H9 (cell line): ENCODE results near the gene ADPRH. TPM values are rescaled to one million over a fixed set of nuclear protein-coding genes. Genes with fewer than 3 reads are reported as not detected.

ENCODE experiments used
- DNase-seq: peaks from one replicate; pipeline ENCODE4 v3.0.0-alpha.2; 2017
- H2AFZ ChIP-seq: one replicate; pipeline ENCODE4 v1.6.1; 2013; ENCODE audit warnings: mild to moderate bottlenecking, low read length, control low read depth, moderate library complexity
- H2AK5ac ChIP-seq: 2 replicates; pipeline ENCODE4 v1.6.1; 2013; ENCODE audit warnings: low read length, control low read depth, mixed read lengths; ENCODE audit not compliant: insufficient read length
- H2BK120ac ChIP-seq: one replicate; pipeline ENCODE4 v1.6.1; 2013; ENCODE audit warnings: low read depth, mild to moderate bottlenecking, low read length, control low read depth, inconsistent platforms; ENCODE audit not compliant: poor library complexity, severe bottlenecking
- H2BK12ac ChIP-seq: 2 replicates; pipeline ENCODE4 v1.6.1; 2013; ENCODE audit warnings: low read length, control low read depth, mixed read lengths, low read depth; ENCODE audit not compliant: insufficient read length
- H2BK15ac ChIP-seq: 2 replicates; pipeline ENCODE4 v1.6.1; 2013; ENCODE audit warnings: low read depth, low read length, control low read depth
- H2BK20ac ChIP-seq: one replicate; pipeline ENCODE4 v1.6.1; 2013; ENCODE audit warnings: low read depth, mild to moderate bottlenecking, low read length, control low read depth, inconsistent platforms; ENCODE audit not compliant: poor library complexity, severe bottlenecking
- H2BK5ac ChIP-seq: 2 replicates; pipeline ENCODE4 v1.6.1; 2013; ENCODE audit warnings: low read length, control low read depth, mixed read lengths; ENCODE audit not compliant: insufficient read length
- H3K14ac ChIP-seq: 2 replicates; pipeline ENCODE4 v1.6.1; 2013; ENCODE audit warnings: low read length, control low read depth; ENCODE audit not compliant: insufficient read depth
- H3K18ac ChIP-seq: 2 replicates; pipeline ENCODE4 v1.6.1; 2013; ENCODE audit warnings: low read depth, mild to moderate bottlenecking, mixed read lengths, low read length, control low read depth; ENCODE audit not compliant: insufficient read length
- H3K23ac ChIP-seq: 2 replicates; pipeline ENCODE4 v1.6.1; 2013; ENCODE audit warnings: low read length, control low read depth, mixed read lengths, low read depth; ENCODE audit not compliant: insufficient read length
- H3K23me2 ChIP-seq: 2 replicates; pipeline ENCODE4 v1.6.1; 2013; ENCODE audit warnings: low read depth, mild to moderate bottlenecking, mixed read lengths, low read length, control low read depth; ENCODE audit not compliant: insufficient read length, poor library complexity, severe bottlenecking
- H3K27ac ChIP-seq: 2 replicates; pipeline ENCODE4 v1.5.1; 2013; ENCODE audit warnings: low read length, control low read depth, mixed read lengths, low read depth; ENCODE audit not compliant: insufficient read length
- H3K27me3 ChIP-seq: 2 replicates; pipeline ENCODE4 v1.6.1; 2013; ENCODE audit warnings: low read length, control low read depth, inconsistent platforms; ENCODE audit not compliant: insufficient read depth
- H3K4ac ChIP-seq: 2 replicates; pipeline ENCODE4 v1.6.1; 2013; ENCODE audit warnings: low read depth, mild to moderate bottlenecking, control low read depth, inconsistent platforms, low read length, moderate library complexity
- H3K4me1 ChIP-seq: 2 replicates; pipeline ENCODE4 v1.6.1; 2013; ENCODE audit warnings: low read length, control low read depth, inconsistent platforms; ENCODE audit not compliant: insufficient read depth
- H3K4me2 ChIP-seq: 2 replicates; pipeline ENCODE4 v1.6.1; 2013; ENCODE audit warnings: low read length, control low read depth, mixed read lengths; ENCODE audit not compliant: insufficient read length, insufficient read depth
- H3K56ac ChIP-seq: 2 replicates; pipeline ENCODE4 v1.6.1; 2013; ENCODE audit warnings: low read depth, mild to moderate bottlenecking, mixed read lengths, low read length, control low read depth; ENCODE audit not compliant: insufficient read length
- H3K79me1 ChIP-seq: 2 replicates; pipeline ENCODE4 v1.6.1; 2013; ENCODE audit warnings: low read depth, mild to moderate bottlenecking, moderate library complexity, low read length, control low read depth, inconsistent platforms; ENCODE audit not compliant: insufficient read depth, poor library complexity, severe bottlenecking
- H3K79me2 ChIP-seq: 2 replicates; pipeline ENCODE4 v1.6.1; 2013; ENCODE audit warnings: low read length, control low read depth, inconsistent platforms; ENCODE audit not compliant: insufficient read depth
- H3K9ac ChIP-seq: 2 replicates; pipeline ENCODE4 v1.6.1; 2013; ENCODE audit warnings: low read length, control low read depth, mixed read lengths; ENCODE audit not compliant: insufficient read length; ENCODE audit errors: extremely low read depth
- H3K9me3 ChIP-seq: one replicate; pipeline ENCODE4 v1.6.1; 2013; ENCODE audit warnings: low read depth, low read length, inconsistent platforms; ENCODE audit not compliant: control insufficient read depth
- H3T11ph ChIP-seq: one replicate; pipeline ENCODE4 v1.6.1; 2013; ENCODE audit warnings: mild to moderate bottlenecking, low read length, control low read depth, inconsistent platforms
- H4K20me1 ChIP-seq: one replicate; pipeline ENCODE4 v1.6.1; 2013; ENCODE audit not compliant: control insufficient read depth, insufficient read length, insufficient read depth
- H4K5ac ChIP-seq: 2 replicates; pipeline ENCODE4 v1.6.1; 2013; ENCODE audit warnings: low read depth, mild to moderate bottlenecking, mixed read lengths, low read length, control low read depth; ENCODE audit not compliant: insufficient read length
- H4K8ac ChIP-seq: replicated peaks from 2 replicates; pipeline ENCODE4 v1.6.1; 2013; ENCODE audit warnings: low read length, control low read depth, mixed read lengths, low read depth; ENCODE audit not compliant: insufficient read length
- H4K91ac ChIP-seq: 2 replicates; pipeline ENCODE4 v1.6.1; 2013; ENCODE audit warnings: low read depth, mild to moderate bottlenecking, moderate library complexity, mixed read lengths, low read length, control low read depth; ENCODE audit not compliant: insufficient read length
- H3K27ac Mint-ChIP-seq, 3 experiments: 2 replicates in 2 of 3; 3 replicates in 1 of 3; pipeline ENCODE4 v1.8.0; 2020 to 2021; ENCODE audit warnings: mixed read lengths in 3 of 3, mild to moderate bottlenecking in 1 of 3, moderate library complexity in 1 of 3
- H3K27me3 Mint-ChIP-seq: 2 replicates; pipeline ENCODE4 v1.8.0; 2021; ENCODE audit warnings: low read depth, mild to moderate bottlenecking, moderate library complexity, mixed read lengths
- H3K36me3 Mint-ChIP-seq, 3 experiments: 2 replicates in 2 of 3; 3 replicates in 1 of 3; pipeline ENCODE4 v1.8.0; 2020 to 2021; ENCODE audit warnings: low read depth in 3 of 3, mixed read lengths in 3 of 3; ENCODE audit not compliant: insufficient read depth in 1 of 3
- H3K4me1 Mint-ChIP-seq, 2 experiments: 2 replicates each; pipeline ENCODE4 v1.8.0; 2020; ENCODE audit warnings: mixed read lengths in 2 of 2
- H3K4me3 Mint-ChIP-seq, 2 experiments: 2 replicates in 1 of 2; 3 replicates in 1 of 2; pipeline ENCODE4 v1.8.0; 2020 to 2021; ENCODE audit warnings: mild to moderate bottlenecking in 2 of 2, mixed read lengths in 2 of 2, moderate library complexity in 1 of 2
- H3K9me3 Mint-ChIP-seq, 2 experiments: 2 replicates in 1 of 2; 3 replicates in 1 of 2; pipeline ENCODE4 v1.8.0; 2020; ENCODE audit warnings: mild to moderate bottlenecking in 2 of 2, mixed read lengths in 2 of 2, moderate library complexity in 1 of 2
- CTCF ChIP-seq: fragments of 200-600 bp; sonication (generic); conservative IDR thresholded peaks from 3 replicates; pipeline ENCODE4 v1.8.0; 2021; ENCODE audit warnings: antibody characterized with exemption, mild to moderate bottlenecking
- WGBS: extraction: QIAGEN DNeasy Blood & Tissue Kit; methylation state at CpG from one replicate; pipeline ENCODE4 v1.1.7; 2013; ENCODE audit warnings: missing lambda C conversion rate, low lambda C conversion rate, mixed read lengths; ENCODE audit not compliant: insufficient read length; ENCODE audit errors: extremely low coverage; 5-methylcytosine and 5-hydroxymethylcytosine counted together
- total RNA-seq: library from RNA; stranded (reverse); gene quantifications from 2 replicates; pipeline ENCODE4 v1.2.1, GENCODE V29; 2021

Gene ADPRH
- total RNA-seq, 1 experiment from 2014 or later: 3.1 TPM

DNA sequence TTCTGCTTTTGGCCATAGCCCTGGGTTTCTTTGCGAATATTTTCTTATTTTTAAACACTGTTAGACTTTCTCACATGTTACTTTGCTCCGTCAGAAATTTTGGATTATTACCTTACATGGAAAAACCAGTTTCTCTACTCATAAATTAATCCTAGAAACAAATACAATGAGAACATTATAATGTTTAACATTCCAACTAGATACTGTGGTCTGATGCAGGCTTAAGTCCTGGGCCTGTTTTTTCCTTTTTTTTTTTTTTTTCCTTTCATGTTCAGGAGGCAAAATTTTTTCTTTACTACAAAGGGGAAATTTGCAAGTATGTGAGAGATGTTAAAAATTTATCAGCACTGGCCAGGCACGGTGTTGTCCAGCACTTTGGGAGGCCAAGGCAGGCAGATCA, 52.2 kb downstream of the ADPRH start:
- Mint-ChIP-seq H3K4me1 (peaks cover 10 to 14% of the 10 kb centered on the region in 2 experiments), H3K36me3 (no peaks in the 10 kb centered on the region), H3K27me3 (peaks cover 2% of the 10 kb centered on the region), H3K27ac (no peak overlapping the region; a peak in 1 of 7 replicates), H3K9me3 (no peaks in the 10 kb centered on the region), H3K4me3 (no peak overlapping the region)
- DNase-seq: no peak
- H3K4me1 ChIP-seq: no peaks in the 10 kb centered on the region
- H3K4ac ChIP-seq: no peak overlapping the region
- no peaks in the 10 kb centered on the region for H3K79me1 ChIP-seq
- no peak overlapping the region for H4K91ac ChIP-seq
- no peaks in the 10 kb centered on the region for H3K27me3 ChIP-seq
- no peak overlapping the region for H2BK12ac ChIP-seq
- no peak overlapping the region for H3K4me2 ChIP-seq
- H3T11ph ChIP-seq: no peak overlapping the region
- no peak overlapping the region for H4K5ac ChIP-seq
- no peaks in the 10 kb centered on the region for H4K20me1 ChIP-seq
- H3K18ac ChIP-seq: no peak overlapping the region
- no peaks in the 10 kb centered on the region for H3K23me2 ChIP-seq
- no CpG with 5 or more reads among the region's 3 CpGs for WGBS
- H2BK15ac ChIP-seq: no peak overlapping the region
- H3K27ac ChIP-seq: no peak overlapping the region
- H3K56ac ChIP-seq: no peak overlapping the region
- H2AFZ ChIP-seq: no peak overlapping the region
- H4K8ac ChIP-seq: no peak overlapping the region
- no peak overlapping the region for H3K23ac ChIP-seq
- no peak overlapping the region for H2BK5ac ChIP-seq
- no peak overlapping the region for H2BK20ac ChIP-seq
- H3K79me2 ChIP-seq: no peaks in the 10 kb centered on the region
- no peak for TF ChIP-seq CTCF
- H3K9me3 ChIP-seq: no peaks in the 10 kb centered on the region
- H2AK5ac ChIP-seq: no peak overlapping the region
- no peak overlapping the region for H2BK120ac ChIP-seq
- no peak overlapping the region for H3K14ac ChIP-seq
- no peak overlapping the region for H3K9ac ChIP-seq
